Measurements from ENCODE around the gene BAG5.

DNA sequence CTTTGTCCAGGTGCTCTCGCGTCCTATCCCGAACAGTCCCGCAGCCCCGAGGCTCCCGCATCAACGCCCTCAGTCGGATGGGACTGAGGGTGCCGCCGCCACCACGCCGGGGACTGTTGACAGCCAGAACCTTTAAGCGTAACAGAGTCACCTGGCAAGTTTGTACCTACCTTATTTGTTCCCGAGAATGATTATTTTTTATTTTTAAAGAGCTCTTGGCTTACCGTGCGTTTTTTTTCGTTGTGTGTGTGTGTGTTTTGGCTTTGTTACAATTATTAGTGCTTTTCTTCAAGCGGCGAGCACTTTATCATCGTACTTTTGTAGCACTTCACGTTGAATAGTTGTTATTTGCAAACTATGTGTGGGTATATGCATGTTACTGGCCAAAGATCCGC lies 766 bp upstream of the BAG5 start:
- TF ChIP-seq, protein P1, sequence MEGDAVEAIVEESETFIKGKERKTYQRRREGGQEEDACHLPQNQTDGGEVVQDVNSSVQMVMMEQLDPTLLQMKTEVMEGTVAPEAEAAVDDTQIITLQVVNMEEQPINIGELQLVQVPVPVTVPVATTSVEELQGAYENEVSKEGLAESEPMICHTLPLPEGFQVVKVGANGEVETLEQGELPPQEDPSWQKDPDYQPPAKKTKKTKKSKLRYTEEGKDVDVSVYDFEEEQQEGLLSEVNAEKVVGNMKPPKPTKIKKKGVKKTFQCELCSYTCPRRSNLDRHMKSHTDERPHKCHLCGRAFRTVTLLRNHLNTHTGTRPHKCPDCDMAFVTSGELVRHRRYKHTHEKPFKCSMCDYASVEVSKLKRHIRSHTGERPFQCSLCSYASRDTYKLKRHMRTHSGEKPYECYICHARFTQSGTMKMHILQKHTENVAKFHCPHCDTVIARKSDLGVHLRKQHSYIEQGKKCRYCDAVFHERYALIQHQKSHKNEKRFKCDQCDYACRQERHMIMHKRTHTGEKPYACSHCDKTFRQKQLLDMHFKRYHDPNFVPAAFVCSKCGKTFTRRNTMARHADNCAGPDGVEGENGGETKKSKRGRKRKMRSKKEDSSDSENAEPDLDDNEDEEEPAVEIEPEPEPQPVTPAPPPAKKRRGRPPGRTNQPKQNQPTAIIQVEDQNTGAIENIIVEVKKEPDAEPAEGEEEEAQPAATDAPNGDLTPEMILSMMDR (IDR thresholded peaks at IDR 0.05) = no peak
- no peak for TF ChIP-seq EZH2 (IDR thresholded peaks at IDR 0.05; ENCODE audit: borderline replicate concordance, insufficient read depth, low read depth, low read length, poor library complexity, severe bottlenecking)

Data from B cell (primary cell).